HG03196 (cell line): ENCODE measurements around the gene IL6R.

Experiments
- ATAC-seq: cut with Tn5 transposase; IDR thresholded peaks from one replicate; pipeline ENCODE4 v1.9.1; 2021; ENCODE audit not compliant: unreplicated experiment

The IL6R gene

GRCh38 chr1:154446789-154447188 is 41.6 kb downstream of the IL6R start:
- ATAC-seq, result no peak

GRCh38 chr1:154448331-154448811 is 43.2 kb downstream of the IL6R start:
- ATAC-seq, result no peak

DNA sequence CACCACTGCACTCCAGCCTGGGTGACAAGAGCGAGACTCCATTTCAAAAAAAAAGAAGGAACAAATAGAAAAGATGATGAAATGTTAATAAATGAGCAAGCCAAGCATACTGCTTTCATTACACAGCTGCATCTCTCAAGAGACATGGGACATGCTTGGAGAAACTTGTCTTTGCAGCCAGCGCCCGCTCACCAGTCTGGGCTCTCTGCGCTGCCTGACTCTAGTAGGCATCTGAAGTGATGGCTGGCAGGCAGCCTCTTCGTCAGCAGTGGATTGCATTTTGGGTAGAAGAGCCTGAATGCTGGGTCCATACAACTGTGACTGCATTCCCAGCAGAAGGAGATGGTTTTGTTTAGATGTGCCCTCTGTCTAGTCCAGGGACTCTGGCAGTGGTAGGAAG is 48.0 kb downstream of the IL6R start:
- no peak for ATAC-seq

GRCh38 chr1:154453574-154454352 is 48.6 kb downstream of the IL6R start:
- no peak for ATAC-seq

DNA sequence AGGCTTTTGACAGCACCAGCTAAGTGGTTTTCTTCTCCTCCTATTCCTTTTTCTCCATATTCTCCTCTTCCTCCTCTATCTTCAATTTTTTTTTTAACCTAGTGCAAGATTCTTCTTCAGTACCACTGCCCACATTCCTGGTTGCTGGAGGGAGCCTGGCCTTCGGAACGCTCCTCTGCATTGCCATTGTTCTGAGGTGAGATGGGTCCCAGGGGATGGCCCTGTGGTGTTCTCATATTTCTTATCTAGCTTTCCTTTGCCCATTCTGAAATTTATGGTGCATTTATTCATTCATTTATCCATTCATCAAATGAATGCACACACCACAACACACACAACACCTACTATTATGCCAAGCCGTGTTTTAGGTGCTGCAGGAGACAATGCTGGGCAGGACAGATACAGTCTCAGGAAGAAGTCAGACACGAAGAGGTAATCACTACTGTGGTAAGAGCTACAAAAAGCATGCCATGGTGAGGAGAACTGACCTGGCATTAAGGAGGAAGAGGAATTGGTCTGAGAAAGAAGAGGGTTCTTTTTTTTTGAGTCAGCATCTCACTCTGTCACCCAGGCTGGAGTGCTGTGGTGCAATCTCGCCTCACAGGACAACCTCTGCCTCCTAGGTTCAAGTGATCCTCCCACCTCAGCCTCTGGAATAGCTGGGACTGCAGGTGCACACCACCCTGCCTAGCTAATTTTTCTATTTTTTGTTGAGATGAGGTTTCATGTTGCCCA is 49.4 kb downstream of the IL6R start:
- no peak for ATAC-seq

DNA sequence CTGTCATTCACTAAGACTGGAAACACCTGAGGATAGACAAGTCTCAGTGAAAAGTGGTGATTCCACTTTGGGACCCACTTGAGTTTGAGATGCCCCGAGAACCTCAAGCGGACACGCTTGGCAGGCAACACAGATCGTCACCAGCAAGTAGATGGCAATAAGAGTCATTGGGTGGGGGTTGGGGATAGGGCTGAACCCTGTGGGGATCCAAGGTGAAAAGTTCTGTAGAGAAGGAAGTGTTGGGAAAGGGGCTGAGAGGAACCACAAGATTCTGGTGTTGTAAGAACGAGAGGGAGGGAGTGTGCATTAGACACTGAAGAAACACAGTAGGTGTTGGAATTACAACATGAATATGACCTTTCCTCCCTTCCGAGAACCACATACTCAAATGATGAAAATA is 51.5 kb downstream of the IL6R start:
- ATAC-seq, result no peak

DNA sequence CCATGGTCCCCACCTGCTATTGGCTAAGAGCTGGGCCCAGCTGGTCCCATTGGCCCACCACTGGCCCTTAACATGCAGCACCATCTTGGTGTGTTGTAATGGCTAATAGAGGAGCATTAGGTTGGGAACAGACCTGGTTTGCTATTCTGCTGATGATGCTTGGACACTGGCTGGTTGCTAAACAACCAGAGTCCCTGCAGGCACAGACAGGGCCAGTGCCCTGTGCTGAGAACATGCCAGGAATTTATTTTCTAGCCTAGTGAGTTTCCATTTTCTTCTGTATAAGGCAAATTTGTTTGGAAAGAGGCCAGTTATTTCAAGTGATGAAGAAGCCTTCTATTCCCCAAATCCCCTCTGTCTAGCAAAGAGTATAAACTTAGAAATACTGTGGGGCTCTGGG is 53.9 kb downstream of the IL6R start:
- no peak for ATAC-seq

DNA sequence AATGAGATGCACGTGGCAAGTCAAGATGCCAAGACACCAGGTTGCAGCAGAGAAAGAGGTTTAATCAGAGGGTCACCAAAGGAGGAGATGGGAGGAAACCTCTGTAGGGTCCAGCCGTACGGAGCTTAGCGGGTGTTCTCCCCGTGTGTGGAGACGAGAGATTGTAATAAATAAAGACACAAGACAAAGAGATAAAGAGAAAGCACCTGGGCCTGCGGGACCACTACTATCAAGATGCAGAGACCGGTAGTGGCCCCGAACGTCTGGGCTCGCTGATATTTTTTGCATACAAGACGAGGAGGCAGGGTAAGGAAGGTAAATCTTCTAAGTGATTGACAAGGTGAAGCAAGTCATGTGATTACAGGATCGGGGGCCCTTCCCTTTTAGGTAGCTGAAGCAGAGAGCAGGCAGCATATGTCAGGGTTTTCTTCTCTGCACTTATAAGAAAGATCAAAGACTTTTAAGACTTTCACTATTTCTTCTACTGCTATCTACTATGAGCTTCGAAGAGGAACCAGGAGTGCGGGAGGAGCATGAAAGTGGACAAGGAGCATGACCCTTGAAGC is 55.6 kb downstream of the IL6R start:
- ATAC-seq, result no peak

GRCh38 chr1:154463512-154463990 is 58.4 kb downstream of the IL6R start:
- no peak for ATAC-seq

GRCh38 chr1:154465621-154466195 is 60.6 kb downstream of the IL6R start:
- no peak for ATAC-seq

DNA sequence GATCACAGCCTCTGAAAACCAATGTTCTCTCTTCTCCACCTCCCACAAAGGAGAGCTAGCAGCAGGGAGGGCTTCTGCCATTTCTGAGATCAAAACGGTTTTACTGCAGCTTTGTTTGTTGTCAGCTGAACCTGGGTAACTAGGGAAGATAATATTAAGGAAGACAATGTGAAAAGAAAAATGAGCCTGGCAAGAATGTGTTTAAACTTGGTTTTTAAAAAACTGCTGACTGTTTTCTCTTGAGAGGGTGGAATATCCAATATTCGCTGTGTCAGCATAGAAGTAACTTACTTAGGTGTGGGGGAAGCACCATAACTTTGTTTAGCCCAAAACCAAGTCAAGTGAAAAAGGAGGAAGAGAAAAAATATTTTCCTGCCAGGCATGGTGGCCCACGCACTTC is 61.1 kb downstream of the IL6R start:
- ATAC-seq, result no peak

DNA sequence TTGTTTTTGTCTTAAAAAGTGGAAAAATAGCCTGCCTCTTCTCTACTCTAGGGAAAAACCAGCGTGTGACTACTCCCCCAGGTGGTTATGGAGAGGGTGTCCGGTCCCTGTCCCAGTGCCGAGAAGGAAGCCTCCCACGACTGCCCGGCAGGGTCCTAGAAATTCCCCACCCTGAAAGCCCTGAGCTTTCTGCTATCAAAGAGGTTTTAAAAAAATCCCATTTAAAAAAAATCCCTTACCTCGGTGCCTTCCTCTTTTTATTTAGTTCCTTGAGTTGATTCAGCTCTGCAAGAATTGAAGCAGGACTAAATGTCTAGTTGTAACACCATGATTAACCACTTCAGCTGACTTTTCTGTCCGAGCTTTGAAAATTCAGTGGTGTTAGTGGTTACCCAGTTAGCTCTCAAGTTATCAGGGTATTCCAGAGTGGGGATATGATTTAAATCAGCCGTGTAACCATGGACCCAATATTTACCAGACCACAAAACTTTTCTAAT is 61.8 kb downstream of the IL6R start:
- no peak for ATAC-seq

DNA sequence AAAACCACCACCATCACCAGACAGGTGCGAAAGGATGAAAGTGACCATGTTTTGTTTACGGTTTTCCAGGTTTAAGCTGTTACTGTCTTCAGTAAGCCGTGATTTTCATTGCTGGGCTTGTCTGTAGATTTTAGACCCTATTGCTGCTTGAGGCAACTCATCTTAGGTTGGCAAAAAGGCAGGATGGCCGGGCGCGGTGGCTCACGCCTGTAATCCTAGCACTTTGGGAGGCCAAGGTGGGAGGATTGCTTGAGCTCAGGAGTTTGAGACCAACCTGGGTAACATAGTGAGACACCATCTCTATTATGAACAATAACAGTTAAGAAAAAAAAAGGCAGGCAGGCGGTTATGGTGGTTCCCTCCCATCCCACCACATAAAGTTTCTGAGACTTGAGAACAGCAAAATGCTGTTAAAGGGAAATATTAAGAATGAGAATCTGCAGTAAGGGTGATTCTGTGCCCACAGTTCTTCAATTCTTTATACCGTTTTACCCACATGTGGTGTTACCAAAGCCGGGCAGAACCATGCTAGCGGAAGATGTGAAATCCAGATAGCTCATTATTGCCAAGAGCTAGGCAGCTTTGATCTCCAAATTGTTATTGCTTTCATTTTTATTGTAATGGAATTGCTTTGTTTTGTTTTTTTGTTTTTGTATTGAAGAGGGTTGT is 62.4 kb downstream of the IL6R start:
- ATAC-seq, result no peak

GRCh38 chr1:154468535-154469250 is 63.5 kb downstream of the IL6R start:
- no peak for ATAC-seq

DNA sequence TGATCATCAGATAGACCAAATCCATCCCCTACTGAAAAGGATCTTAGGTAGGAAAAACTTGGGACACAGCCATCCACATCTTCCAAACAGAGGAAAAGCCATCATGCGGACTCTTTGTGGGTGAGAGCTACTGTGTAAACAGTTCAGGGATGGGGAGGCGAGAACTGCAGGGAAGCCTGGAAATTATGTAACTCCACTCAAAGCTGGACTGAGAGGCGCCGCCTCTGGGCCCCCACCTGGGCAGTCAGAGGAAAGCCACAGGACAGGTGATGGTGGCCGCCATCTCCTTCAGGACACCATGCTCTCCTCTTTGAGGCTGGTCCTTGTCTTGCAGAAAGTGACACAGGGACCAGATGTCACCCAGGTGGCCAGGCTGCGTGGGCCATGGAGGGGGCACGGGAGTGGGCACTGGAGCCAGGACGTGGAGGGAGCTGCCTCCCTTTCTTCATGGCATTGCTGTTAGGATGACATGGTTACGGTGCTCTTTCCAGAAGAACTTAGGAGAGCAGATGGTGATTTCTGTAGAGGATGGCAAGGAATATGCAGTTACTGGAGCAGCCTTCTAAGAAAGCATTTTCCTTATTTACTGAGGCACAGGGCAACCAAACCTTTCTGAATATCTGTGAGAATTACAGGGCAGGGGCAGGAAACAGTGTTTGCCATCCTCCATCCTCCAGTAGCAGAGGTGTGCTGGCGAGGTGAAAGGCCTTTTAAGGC is 64.9 kb downstream of the IL6R start:
- no peak for ATAC-seq

DNA sequence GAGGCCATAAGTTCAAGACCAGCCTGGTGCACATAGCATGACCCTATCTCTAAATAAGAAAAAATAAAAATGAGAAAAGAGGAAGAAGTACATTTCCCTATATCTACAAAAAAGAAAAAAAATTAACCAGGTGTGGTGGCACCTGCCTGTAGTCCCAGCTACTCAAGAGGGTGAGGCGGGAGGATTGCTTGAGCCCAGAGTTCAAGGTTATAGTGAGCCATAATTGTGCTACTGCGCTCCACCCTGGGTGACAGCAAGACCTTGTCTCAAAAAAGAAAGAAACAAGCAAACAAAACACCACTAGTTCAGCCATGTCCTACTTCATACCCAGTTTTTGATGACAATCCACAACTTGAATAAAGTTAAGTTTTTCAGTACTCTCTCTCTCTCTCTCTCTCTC is 66.2 kb downstream of the IL6R start:
- ATAC-seq, result no peak

DNA sequence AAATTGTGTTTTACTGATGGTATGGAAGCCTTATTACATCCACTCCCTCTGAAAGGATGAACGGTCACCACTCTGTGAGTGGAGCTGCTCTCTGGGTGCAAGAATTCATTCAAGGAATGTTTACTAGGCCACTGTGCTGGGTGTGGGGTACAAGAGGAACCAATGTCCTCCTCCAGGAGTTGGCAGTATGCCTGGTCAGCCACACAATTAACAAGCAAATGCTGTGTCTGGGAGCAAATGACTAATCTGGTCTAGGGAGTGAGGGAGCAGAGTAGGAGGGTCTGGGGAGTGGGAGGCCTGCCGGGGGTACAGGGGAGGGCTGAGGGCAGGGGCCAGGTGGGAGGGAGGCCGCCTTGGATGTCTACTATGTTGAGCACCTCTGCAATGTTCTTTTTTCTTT is 69.7 kb downstream of the IL6R start:
- no peak for ATAC-seq

GRCh38 chr1:154476791-154477190 is 71.6 kb downstream of the IL6R start:
- ATAC-seq, result no peak

DNA sequence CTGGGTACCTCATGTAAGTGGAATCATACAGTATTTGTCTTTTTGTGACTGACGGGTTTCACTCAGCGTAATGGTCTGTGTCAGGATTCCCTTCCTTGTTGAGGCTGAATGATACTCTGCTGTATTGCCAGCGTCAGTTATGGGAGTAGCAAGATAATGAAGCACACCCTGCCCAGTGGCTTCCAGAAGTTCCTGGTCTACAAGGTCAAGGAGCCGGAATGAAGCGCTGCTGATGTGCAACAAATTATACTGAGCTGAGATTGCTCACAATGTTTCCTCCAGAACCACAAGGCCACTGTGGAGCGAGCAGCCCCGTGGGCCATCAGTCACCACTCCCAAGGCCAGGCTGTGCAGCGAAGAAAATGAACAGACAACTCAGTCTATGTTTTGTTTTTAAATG is 72.9 kb downstream of the IL6R start:
- no peak for ATAC-seq

DNA sequence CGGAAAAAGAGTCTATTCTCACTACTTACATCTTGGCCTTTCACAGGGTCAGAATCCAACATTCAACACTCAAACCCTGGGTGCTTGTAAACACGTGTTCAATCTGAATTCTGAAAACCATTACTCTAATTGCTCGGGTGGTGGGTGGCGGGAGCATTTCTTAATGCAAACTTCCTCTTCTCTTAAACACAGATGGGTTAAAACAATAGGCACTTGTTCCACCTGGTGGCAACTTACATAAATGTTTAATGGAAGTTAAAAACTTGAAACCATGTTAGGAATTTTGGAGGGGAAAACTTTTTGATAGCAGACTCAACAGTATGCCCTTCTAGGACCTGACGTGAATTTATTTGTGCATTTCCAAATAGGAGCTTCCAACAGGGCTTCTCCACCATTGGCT is 73.5 kb downstream of the IL6R start:
- ATAC-seq, result no peak
